Left lung (tissue), 10 donors: Measurements from ENCODE around the gene DNAJC11. TPM values are rescaled to one million over a fixed set of nuclear protein-coding genes. Genes with fewer than 3 reads are reported as not detected.

Experiments
- ATAC-seq: fragments of 200-7000 bp; cut with Tn5 transposase; one replicate; pipeline ENCODE4 v1.9.1; 2020; ENCODE audit warnings: moderate library complexity
- DNase-seq, 4 donors: peaks; one replicate each; pipeline ENCODE4 v3.0.0-alpha.2; 2013 to 2020
- H3K27ac ChIP-seq, 2 donors: fragments of 200-600 bp; sonication (generic) in 1 of 2; one replicate each; pipeline versions ENCODE4 v1.5.0 to v1.8.0; 2020 to 2021
- H3K27me3 ChIP-seq, 2 donors: fragments of 200-600 bp; sonication (generic) in 1 of 2; one replicate each; pipeline versions ENCODE4 v1.5.0 to v1.8.0; 2020 to 2021
- H3K36me3 ChIP-seq, 2 donors: fragments of 200-600 bp; sonication (generic) in 1 of 2; one replicate each; pipeline versions ENCODE4 v1.5.0 to v1.8.0; 2020 to 2021
- H3K4me1 ChIP-seq, 2 donors: fragments of 200-600 bp; one replicate each; pipeline ENCODE4 v1.8.0; 2021
- H3K4me3 ChIP-seq, 2 donors: fragments of 200-600 bp; sonication (generic) in 1 of 2; one replicate each; pipeline versions ENCODE4 v1.5.0 to v1.8.0; 2020 to 2021; ENCODE audit warnings: mild to moderate bottlenecking in 1 of 2
- H3K9me3 ChIP-seq, 2 donors: fragments of 200-600 bp; sonication (generic) in 1 of 2; one replicate each; pipeline versions ENCODE4 v1.5.0 to v1.8.0; 2020 to 2021
- intact Hi-C, 2 donors: fragments of 100-400 bp; cut with DNase I; formaldehyde crosslinking; loops; one replicate each; pipeline versions ENCODE4 v1.11.2 to v1.14.2; 2022
- polyA plus RNA-seq, 6 donors: library from polyadenylated mRNA; unstranded; fragments of 120-200 nt; gene quantifications; one replicate each; pipeline ENCODE4 v1.2.1, GENCODE V29; 2013; ENCODE audit not compliant: insufficient read length in 6 of 6
- total RNA-seq, 2 donors: library from RNA; stranded (reverse); fragmentation: NEBNext Ultra II Directional; extraction: Animal tissue kit (Norgen Biotek cat#: 25700); gene quantifications; one replicate each; pipeline ENCODE4 v1.2.1, GENCODE V29; 2021
- TF ChIP-seq, protein P1 (sequence below), 2 donors: fragments of 200-600 bp; sonication (generic) in 1 of 2; IDR thresholded peaks; one replicate each; pipeline versions ENCODE4 v1.5.0 to v1.8.0; 2021; ENCODE audit warnings: antibody characterized with exemption in 2 of 2
- donor health status: DM: no; HTN: yes; CAD: no.
- donor health status: DM: no; HTN: no; CAD: no.

Gene DNAJC11
- total and polyA plus RNA-seq, 8 donors = 33.5 to 52.0 (median 46.7) TPM

DNA sequence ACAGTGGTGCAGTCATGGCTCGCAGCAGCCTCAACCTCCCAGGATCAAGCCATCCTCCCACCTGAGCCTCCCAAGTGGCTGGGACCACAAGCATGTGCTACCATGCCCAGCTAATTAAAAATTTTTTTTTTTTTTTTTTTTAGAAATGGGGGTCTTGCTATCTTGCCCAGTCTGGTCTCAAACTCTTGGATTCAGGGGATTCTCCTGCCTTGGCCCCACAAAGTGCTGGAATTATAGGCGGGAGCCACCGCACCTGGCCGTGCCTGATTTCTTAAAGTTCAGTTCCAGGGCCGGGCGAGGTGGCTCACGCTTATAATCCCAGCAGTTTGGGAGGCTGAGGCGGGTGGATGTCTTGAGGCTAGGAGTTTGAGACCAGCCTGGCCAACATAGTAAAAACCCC is 70.6 kb downstream of the DNAJC11 start:
- DNase-seq (peak in 1 of 4 donors; percentile 33), ATAC-seq (no peak)
- TF ChIP-seq, protein P1, sequence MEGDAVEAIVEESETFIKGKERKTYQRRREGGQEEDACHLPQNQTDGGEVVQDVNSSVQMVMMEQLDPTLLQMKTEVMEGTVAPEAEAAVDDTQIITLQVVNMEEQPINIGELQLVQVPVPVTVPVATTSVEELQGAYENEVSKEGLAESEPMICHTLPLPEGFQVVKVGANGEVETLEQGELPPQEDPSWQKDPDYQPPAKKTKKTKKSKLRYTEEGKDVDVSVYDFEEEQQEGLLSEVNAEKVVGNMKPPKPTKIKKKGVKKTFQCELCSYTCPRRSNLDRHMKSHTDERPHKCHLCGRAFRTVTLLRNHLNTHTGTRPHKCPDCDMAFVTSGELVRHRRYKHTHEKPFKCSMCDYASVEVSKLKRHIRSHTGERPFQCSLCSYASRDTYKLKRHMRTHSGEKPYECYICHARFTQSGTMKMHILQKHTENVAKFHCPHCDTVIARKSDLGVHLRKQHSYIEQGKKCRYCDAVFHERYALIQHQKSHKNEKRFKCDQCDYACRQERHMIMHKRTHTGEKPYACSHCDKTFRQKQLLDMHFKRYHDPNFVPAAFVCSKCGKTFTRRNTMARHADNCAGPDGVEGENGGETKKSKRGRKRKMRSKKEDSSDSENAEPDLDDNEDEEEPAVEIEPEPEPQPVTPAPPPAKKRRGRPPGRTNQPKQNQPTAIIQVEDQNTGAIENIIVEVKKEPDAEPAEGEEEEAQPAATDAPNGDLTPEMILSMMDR (IDR thresholded peaks at IDR 0.05) = no peak
- H3K36me3 ChIP-seq = peaks cover 3 to 86% of the 10 kb centered on the region in 2 donors
- no peaks in the 10 kb centered on the region for H3K27me3 ChIP-seq
- peaks cover 5 to 12% of the 10 kb centered on the region in 2 donors for H3K4me1 ChIP-seq
- H3K27ac ChIP-seq = no peak overlapping the region
- H3K4me3 ChIP-seq = no peak overlapping the region
- intact Hi-C loops = loop anchor here in 1 of 2 donors (10.0 kb wide), 1 partner anchor 146 kb away; no protein-coding TSS in a partner anchor
- no peaks in the 10 kb centered on the region for H3K9me3 ChIP-seq

DNA sequence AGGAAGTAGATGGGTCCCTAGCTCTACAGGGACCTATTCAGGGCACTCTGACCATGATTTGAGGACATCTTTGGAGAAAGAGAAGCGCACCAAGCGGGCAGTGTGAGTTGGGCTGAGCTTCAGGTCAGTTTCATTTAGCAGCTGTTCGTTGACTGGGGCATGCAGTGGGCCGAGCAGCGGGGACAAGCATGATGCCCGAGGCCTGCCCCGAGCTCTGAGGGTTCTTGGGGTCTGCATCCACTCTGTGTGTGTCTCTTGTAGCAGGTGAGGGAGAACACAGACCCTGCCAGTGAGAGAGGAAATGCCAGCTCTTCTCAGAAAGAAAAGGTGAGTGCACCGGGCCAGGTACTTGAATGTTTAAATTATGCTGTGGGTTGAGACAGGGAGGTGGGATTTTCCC is 71.6 kb downstream of the DNAJC11 start:
- H3K27me3 ChIP-seq = no peaks in the 10 kb centered on the region
- TF ChIP-seq, protein P1 (IDR thresholded peaks at IDR 0.05) = no peak
- intact Hi-C loops = loop anchor here in 1 of 2 donors (10.0 kb wide), 1 partner anchor 145 kb away; no protein-coding TSS in a partner anchor
- no peaks in the 10 kb centered on the region for H3K9me3 ChIP-seq
- H3K4me1 ChIP-seq = peaks cover 7 to 19% of the 10 kb centered on the region in 2 donors
- no peak for ATAC-seq
- no peak for DNase-seq
- peaks cover 3 to 75% of the 10 kb centered on the region in 2 donors for H3K36me3 ChIP-seq
- H3K27ac ChIP-seq = no peak overlapping the region
- H3K4me3 ChIP-seq = no peak overlapping the region

DNA sequence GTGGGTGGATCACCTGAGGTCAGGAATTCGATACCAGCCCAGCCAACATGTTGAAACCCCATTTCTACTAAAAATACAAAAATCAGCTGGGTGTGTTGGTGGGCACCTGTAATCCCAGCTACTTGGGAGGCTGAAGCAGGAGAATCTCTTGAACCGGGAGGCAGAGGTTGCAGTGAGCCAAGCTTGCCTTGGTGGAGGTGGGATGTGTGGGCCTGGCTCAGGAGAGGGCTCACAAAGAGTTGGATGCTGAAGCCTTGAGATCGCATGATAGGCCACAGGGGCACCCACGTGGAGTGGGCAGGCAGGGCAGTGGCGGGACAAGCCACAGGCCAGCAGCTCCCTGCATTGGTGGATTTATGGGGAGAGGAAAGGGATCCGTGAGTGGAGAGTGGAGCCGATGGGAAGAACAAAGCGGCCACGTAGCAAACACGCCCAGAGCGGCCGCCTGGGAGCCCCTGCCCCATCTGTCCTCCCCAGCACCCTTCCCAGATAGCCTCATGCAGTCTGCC is 72.6 kb downstream of the DNAJC11 start:
- peaks cover 3 to 65% of the 10 kb centered on the region in 2 donors for H3K36me3 ChIP-seq

DNA sequence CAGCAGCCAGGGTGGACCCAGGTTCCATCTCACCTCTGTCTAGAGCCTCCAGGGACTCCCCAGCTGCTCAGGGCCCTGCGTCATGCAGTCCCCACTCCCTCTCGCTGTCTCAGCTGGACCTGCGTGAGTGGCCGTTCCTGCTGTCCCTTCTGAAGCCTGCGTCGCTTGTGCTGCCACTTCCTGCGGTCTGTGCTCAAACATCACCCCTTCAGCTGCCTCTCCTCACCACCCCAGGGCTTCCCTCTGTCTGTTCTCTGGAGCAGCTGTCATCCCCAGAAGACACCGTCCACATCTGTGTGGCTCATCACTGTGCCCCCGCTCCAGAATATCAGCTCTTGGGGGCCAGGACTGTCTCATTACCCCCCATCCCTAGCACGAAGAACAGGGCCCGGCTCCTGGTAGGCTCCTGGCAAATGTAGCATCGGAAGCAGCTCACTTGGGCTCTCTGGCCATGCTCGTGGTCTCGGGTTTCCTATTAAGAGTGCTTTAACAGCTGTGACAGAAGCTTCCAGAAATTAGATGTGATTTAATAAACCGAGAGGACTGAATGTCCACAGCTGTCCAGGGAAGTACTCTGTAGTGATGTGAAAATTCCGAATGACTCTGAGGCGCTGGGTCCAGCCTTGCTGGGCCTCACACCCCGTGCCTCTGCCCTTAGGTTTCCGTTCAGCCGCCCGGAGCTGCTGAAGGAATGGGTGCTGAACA is 73.6 kb downstream of the DNAJC11 start:
- H3K36me3 ChIP-seq = peaks cover 0 to 60% of the 10 kb centered on the region in 2 donors
- no peak overlapping the region for H3K4me3 ChIP-seq
- no peaks in the 10 kb centered on the region for H3K9me3 ChIP-seq
- peaks cover 7 to 27% of the 10 kb centered on the region in 2 donors for H3K4me1 ChIP-seq
- DNase-seq (no peak), ATAC-seq (no peak)
- intact Hi-C loops = no loop called here
- H3K27ac ChIP-seq = no peak overlapping the region
- H3K27me3 ChIP-seq = no peaks in the 10 kb centered on the region
- TF ChIP-seq, protein P1 (IDR thresholded peaks at IDR 0.05) = no peak

More for the DNA sequence above, 72.6 kb downstream of the DNAJC11 start:
- TF ChIP-seq, protein P1 (IDR thresholded peaks at IDR 0.05) = no peak
- Histone ChIP-seq H3K27me3 (no peaks in the 10 kb centered on the region), H3K9me3 (no peaks in the 10 kb centered on the region), H3K4me1 (peaks cover 7 to 27% of the 10 kb centered on the region in 2 donors), H3K4me3 (no peak overlapping the region), H3K27ac (no peak overlapping the region)
- ATAC-seq = no peak
- no peak for DNase-seq
- intact Hi-C loops = no loop called here

DNA sequence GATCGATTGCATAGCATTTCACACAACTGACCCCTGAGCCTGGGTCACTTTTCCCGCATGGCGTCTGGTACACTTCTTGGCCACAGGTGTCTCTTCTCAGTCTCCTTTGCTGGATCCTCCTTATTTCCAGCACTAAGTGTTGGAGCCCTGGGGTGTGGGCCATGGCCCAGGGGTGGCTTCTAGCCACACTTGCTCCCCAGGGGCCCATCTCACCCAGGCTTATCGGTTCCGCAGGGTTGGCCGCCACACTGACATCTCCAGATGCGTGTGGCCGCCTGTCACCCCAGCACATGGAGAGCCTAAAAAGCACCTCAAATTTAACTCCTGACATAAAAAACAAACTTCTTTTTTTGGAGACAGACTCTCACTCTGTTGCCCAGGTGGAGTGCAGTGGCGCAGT is 74.6 kb downstream of the DNAJC11 start:
- peaks cover 0 to 60% of the 10 kb centered on the region in 2 donors for H3K36me3 ChIP-seq
- H3K4me1 ChIP-seq = peaks cover 7 to 27% of the 10 kb centered on the region in 2 donors
- no peaks in the 10 kb centered on the region for H3K9me3 ChIP-seq
- H3K4me3 ChIP-seq = no peak overlapping the region
- TF ChIP-seq, protein P1 (IDR thresholded peaks at IDR 0.05) = no peak
- intact Hi-C loops = no loop called here
- DNase-seq (peak in 1 of 4 donors; percentile 70), ATAC-seq (no peak)
- no peak overlapping the region for H3K27ac ChIP-seq
- no peaks in the 10 kb centered on the region for H3K27me3 ChIP-seq
